Mucosa of stomach (tissue), 1 donor: ENCODE measurements around the gene RASAL2.

Source experiments
- H3K27me3 ChIP-seq: one replicate; pipeline ENCODE4 v1.7.0; 2013; ENCODE audit warnings: mild to moderate bottlenecking, low read length; ENCODE audit not compliant: control insufficient read depth, insufficient read depth
- H3K36me3 ChIP-seq: one replicate; pipeline ENCODE4 v1.7.0; 2013; ENCODE audit warnings: low read length; ENCODE audit not compliant: control insufficient read depth, insufficient read depth
- H3K4me1 ChIP-seq: one replicate; pipeline ENCODE4 v1.7.0; 2013; ENCODE audit warnings: mild to moderate bottlenecking, low read length; ENCODE audit not compliant: control insufficient read depth, insufficient read depth
- H3K4me3 ChIP-seq: one replicate; pipeline ENCODE4 v1.7.0; 2013; ENCODE audit warnings: low read length
- H3K9ac ChIP-seq: one replicate; pipeline ENCODE4 v1.7.0; 2013; ENCODE audit warnings: mild to moderate bottlenecking, low read length, moderate library complexity
- H3K9me3 ChIP-seq: one replicate; pipeline ENCODE4 v1.7.0; 2013; ENCODE audit warnings: mild to moderate bottlenecking, low read length, moderate library complexity; ENCODE audit not compliant: control insufficient read depth
- donor health status: Pancreatic carcinoma.

Gene RASAL2

DNA sequence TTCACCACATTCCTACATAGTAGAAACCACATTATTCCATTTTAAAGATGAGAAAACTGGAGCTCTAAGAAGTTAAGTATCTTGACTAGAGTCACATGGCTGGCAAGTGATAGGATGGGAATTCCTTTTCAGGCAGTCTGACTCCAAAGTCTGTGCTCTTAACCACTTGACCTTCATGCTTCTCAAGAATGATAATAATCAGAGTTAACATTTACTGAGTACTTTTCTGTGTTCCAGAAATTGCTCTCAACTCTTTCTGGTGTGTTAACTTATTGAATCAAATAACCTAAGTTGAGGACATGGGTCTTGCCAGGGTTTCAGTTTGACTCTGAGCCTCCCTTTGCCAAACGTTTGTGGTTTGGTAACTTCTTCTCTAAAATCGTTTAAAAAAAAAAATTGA is 169.4 kb downstream of the RASAL2 start:
- H3K36me3 ChIP-seq = no peaks in the 10 kb centered on the region
- H3K4me3 ChIP-seq = no peak overlapping the region
- no peaks in the 10 kb centered on the region for H3K4me1 ChIP-seq
- no peaks in the 10 kb centered on the region for H3K27me3 ChIP-seq
- no peak overlapping the region for H3K9ac ChIP-seq
- H3K9me3 ChIP-seq = no peaks in the 10 kb centered on the region

DNA sequence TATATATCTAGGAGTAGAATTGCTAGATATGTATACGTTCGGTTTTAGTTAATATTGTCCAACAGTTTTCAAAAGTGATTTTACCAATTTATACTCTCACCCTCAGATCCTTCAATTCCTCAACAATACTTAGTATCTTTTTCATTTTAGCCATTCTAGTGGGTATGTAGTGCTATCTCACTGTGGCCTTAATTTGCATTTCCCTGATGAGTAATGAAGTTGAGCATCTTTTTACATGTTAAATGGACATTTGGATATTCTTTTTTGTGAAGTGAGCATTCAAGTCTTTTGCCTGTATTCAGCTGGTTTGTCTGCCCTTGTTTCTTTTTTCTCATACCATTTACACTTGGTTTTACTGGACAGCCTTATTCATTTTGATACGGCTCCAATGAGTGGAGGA is 172.2 kb downstream of the RASAL2 start:
- Histone ChIP-seq H3K27me3 (no peaks in the 10 kb centered on the region), H3K4me1 (no peaks in the 10 kb centered on the region), H3K9me3 (no peaks in the 10 kb centered on the region), H3K4me3 (no peak overlapping the region), H3K9ac (no peak overlapping the region), H3K36me3 (no peaks in the 10 kb centered on the region)

DNA sequence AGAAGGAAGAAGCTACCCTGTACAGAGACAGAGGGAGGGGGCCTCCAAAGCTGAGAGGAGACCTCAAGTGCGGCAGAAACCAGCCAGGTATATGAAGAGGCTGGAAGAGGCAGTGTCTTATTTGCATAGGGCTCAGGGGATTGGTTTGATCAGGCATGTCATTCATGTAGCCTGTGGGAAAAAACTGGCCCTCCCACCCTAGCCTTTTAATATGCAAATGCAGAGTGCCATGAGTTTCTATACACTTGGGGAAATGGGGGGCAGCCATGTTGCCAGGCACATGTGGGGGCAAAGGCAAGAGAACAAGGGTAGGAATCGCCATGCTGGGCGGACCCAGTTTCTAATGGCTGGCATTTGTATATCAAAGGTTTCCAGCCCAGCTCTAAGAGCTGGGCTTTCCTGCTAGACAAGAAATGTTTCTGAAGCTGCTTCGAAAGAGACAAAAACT is 172.7 kb downstream of the RASAL2 start:
- H3K4me3 ChIP-seq = no peak overlapping the region
- no peaks in the 10 kb centered on the region for H3K4me1 ChIP-seq
- H3K9ac ChIP-seq = no peak overlapping the region
- no peaks in the 10 kb centered on the region for H3K27me3 ChIP-seq
- H3K9me3 ChIP-seq = no peaks in the 10 kb centered on the region
- H3K36me3 ChIP-seq = no peaks in the 10 kb centered on the region

DNA sequence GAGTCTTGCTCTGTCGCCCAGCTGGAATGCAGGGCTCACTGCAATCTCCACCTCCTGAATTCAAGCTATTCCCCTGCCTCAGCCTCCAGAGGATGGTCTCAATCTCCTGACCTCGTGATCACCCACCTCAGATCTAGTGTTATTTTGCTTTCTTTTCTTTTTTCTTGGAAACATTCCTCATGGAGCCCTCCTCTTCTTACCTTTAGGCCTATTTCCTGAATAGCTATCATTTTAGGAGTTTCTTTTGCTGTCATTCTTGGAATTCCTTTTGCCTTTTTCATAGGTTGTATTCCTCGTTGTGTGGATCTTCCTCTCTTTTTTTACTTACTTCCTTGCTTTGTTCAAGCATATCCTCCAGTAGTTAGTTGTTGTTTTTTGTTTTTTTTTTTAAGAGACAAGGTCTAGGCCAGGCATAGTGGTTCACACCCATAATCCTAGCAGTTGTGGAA is 173.8 kb downstream of the RASAL2 start:
- H3K9me3 ChIP-seq = no peaks in the 10 kb centered on the region
- H3K9ac ChIP-seq = no peak overlapping the region
- no peaks in the 10 kb centered on the region for H3K36me3 ChIP-seq
- no peaks in the 10 kb centered on the region for H3K4me1 ChIP-seq
- no peaks in the 10 kb centered on the region for H3K27me3 ChIP-seq
- no peak overlapping the region for H3K4me3 ChIP-seq

DNA sequence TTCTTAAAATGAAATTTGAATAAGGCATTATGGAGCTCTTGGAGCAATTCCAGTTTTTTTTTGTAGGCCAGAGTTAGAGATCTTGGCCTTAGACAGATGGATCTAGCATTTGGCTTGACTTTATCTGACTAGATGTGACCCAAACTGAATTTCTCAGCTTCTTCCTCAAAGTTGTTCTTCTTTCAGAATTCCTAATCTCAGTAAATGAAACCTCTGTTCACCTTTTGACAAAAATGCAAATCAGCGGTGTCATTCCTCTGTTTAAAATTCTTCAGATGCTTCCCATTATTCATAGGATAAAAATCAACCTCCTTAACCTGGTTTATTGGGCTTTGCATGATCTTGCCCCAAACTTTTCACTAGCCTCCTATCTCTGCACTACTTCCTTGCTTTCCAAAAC is 177.6 kb downstream of the RASAL2 start:
- Histone ChIP-seq H3K27me3 (no peaks in the 10 kb centered on the region), H3K4me1 (no peaks in the 10 kb centered on the region), H3K4me3 (no peak overlapping the region), H3K9ac (no peak overlapping the region), H3K9me3 (no peaks in the 10 kb centered on the region), H3K36me3 (no peaks in the 10 kb centered on the region)

DNA sequence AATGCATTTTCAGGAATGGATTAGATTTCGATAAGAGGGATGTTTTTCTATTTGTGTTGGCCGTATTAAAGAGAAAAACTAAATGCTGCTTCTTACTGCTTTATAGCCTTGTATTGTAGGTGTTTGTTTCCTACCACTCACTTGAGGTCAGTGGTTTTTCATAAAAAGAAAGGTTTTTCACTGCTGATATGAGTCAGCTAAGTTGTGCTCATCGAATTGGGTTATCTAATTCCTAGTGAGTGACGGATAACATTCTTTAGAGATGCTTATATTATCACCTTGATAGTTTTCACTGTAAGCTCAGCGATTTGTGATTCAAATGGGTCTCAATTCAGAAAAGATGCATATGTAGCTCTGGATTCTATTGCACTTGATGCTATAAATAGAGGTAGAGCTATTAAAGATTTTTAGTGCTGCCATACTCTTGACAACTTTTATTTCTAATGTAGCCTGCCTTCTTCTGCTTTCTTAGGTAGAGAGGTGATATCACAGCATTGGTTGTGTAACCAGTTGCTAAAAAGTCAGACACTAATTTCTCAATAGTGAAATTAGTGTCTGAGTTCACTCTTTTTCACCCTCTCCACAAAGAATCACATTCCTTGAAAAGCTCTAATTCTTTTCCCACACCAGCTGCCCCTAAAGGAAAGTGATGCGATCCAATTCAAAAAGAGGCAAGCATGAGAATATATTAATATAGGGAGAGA is 180.0 kb downstream of the RASAL2 start:
- Histone ChIP-seq H3K9me3 (no peaks in the 10 kb centered on the region), H3K9ac (no peak overlapping the region), H3K36me3 (no peaks in the 10 kb centered on the region), H3K4me1 (no peaks in the 10 kb centered on the region), H3K4me3 (no peak overlapping the region), H3K27me3 (no peaks in the 10 kb centered on the region)

DNA sequence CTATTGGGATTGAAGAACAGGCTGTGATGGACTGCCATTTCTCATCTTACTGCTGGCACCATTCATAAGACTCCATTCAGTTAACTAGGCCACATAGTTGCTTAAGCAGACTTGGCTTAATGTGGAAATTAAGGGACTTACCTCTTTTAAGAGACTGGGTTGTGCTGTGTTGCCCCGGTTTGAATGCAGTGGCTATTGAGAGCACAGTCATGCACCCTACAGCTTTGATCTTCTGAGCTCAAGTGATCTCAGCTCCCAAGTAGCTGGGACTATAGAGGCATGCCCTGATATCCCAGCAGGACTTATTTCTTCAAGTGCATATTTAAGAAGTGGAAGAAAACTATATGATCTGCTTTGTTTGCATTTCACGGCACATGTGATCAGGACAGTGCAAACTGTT is 181.1 kb downstream of the RASAL2 start:
- H3K4me3 ChIP-seq = no peak overlapping the region
- H3K4me1 ChIP-seq = no peaks in the 10 kb centered on the region
- no peaks in the 10 kb centered on the region for H3K36me3 ChIP-seq
- no peaks in the 10 kb centered on the region for H3K27me3 ChIP-seq
- H3K9me3 ChIP-seq = no peaks in the 10 kb centered on the region
- no peak overlapping the region for H3K9ac ChIP-seq

DNA sequence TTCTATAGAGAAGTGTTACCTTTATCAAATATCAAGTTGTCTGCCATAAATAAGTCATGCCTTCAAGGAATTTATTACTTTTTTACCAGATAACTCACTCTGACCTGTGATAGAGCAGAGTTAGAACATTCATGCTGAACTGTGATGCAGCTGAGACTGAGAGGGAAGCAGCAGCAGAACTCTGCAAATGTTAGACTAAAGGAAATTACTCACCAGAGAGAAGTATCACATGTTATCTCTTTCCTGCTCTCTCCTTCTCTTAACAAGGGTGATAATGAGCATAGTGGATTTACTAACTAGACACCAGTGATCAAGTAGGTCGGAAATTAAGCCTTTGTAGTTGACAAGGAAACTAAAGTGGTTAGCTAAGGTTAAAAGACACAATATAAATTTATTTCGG is 181.6 kb downstream of the RASAL2 start:
- H3K4me1 ChIP-seq = no peaks in the 10 kb centered on the region
- no peaks in the 10 kb centered on the region for H3K9me3 ChIP-seq
- no peaks in the 10 kb centered on the region for H3K36me3 ChIP-seq
- no peak overlapping the region for H3K9ac ChIP-seq
- H3K4me3 ChIP-seq = no peak overlapping the region
- no peaks in the 10 kb centered on the region for H3K27me3 ChIP-seq

DNA sequence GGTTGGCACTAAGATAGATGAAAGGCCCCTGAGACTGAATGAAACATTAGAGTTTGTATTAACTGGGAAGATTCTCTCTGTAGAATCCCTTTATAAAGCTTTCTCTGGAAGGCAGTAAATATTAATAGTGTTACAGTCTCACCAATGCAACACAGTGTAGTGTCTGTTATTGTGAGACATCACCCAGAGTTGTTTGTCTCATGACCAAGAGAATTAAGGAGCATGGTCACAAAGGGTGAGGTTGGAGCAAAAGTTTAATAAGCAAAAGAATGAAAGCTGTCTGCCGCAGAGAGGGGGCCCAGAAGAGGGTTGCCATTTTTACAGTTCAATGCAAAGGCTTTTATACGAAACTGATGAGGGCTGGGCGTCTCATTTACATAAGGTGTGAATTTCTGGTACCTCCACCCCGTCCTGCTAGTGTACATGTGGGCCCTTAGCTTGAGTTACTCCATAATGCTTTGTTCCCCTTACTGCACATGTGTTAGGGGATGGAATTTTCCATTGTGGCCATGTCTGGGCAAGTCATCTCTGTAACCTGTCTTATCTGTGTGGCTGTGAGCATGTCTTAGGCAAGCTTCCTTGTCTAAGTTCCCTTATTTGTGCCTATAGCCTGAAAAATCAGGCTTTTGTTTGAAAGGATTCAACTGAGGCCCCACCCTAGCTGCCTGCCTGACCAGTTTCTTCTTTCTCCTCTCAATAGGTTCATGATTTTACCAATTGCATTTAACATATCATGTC is 184.1 kb downstream of the RASAL2 start:
- Histone ChIP-seq H3K9me3 (no peaks in the 10 kb centered on the region), H3K36me3 (no peaks in the 10 kb centered on the region), H3K4me3 (no peak overlapping the region), H3K9ac (no peak overlapping the region), H3K4me1 (no peaks in the 10 kb centered on the region), H3K27me3 (no peaks in the 10 kb centered on the region)

DNA sequence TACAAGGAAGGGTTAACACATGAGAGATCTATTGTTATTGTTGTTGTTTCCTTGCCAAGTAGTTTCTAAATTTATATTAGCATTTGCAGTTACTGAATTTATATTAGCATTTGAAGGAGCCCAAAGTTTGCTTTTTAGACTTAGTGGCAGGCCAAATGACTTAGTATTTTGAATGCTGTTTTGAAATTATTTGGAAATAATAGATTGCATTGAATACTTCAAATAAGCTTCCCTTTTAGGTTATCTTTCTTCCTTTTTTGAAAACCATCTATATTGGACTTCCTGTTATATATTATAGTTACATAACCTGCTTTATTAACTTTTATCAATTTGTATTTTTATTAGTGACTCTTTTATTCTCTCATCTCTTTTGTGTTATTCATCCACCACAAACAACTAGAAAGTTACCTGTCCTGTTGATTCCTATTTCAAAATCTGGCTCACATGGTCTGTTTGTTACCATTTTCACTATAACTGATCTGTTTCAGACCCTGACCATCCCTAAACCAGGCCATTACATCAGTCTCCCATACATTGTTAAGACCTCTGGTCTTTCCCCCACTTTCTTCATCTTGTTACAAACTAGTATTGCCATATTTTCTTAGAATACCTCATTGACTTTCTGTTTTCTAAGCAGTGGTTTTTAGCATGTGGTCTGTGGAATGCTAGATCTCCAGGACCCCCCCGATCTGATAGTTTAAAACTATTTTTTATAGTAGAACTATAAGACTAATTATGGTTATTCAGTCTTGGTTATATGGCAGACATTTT is 185.2 kb downstream of the RASAL2 start:
- Histone ChIP-seq H3K9me3 (no peaks in the 10 kb centered on the region), H3K27me3 (no peaks in the 10 kb centered on the region), H3K36me3 (no peaks in the 10 kb centered on the region), H3K4me1 (no peaks in the 10 kb centered on the region), H3K9ac (no peak overlapping the region), H3K4me3 (no peak overlapping the region)

DNA sequence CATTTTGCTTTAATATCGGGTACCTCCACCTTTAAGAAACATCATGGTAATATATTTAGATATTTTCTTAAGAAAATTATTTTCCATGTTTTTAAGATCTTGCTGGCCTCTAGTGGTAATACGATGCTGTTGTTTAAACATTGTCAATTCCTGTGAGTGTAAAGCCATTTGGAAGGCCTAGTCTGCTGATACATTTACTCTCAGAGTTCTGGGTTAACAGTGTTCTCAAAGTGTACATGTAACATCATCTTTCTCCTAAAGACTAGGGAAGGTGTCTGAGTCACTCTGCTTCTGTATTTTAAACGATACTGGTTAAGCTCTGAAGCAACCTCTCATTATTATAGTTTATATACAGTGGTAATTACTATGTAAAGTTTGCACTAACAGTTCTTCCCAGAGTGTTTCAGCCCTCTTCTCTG is 189.1 kb downstream of the RASAL2 start:
- Histone ChIP-seq H3K4me3 (no peak overlapping the region), H3K36me3 (no peaks in the 10 kb centered on the region), H3K9me3 (no peaks in the 10 kb centered on the region), H3K4me1 (no peaks in the 10 kb centered on the region), H3K9ac (no peak overlapping the region), H3K27me3 (no peaks in the 10 kb centered on the region)

DNA sequence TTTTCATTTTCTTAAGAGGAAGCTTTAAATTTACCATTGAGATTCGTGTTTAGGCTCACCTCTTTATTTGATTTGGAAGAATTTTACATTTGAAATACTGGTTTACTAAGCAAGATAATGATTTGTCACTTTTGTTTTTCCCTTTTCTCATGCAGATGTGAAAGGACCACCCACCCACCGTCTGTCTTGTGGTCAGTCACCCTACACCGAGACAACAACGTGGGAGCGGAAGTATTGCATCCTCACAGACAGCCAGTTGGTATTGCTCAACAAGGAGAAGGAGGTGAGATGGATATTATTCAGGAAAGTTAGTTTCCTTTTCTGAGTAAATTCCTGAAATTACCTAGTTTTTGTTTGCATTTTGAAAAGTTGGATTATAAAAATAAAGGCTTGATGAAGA is 189.5 kb downstream of the RASAL2 start:
- H3K4me1 ChIP-seq = no peaks in the 10 kb centered on the region
- no peaks in the 10 kb centered on the region for H3K27me3 ChIP-seq
- H3K36me3 ChIP-seq = no peaks in the 10 kb centered on the region
- H3K4me3 ChIP-seq = no peak overlapping the region
- no peaks in the 10 kb centered on the region for H3K9me3 ChIP-seq
- H3K9ac ChIP-seq = no peak overlapping the region
